Astrocyte (in vitro differentiated cells and primary cell): ENCODE measurements around the gene ZNF784.

Source experiments
- EZH2 ChIP-seq: IDR thresholded peaks from 2 replicates; pipeline ENCODE4 v1.6.1; 2012; ENCODE audit warnings: mild to moderate bottlenecking, low read length, inconsistent platforms; ENCODE audit not compliant: insufficient read depth
- TF ChIP-seq, protein P1 (sequence below): IDR thresholded peaks from 2 replicates; pipeline ENCODE4 v1.5.1; 2011; ENCODE audit warnings: low read depth, mild to moderate bottlenecking, inconsistent platforms, low read length, moderate library complexity; ENCODE audit not compliant: insufficient read depth

DNA sequence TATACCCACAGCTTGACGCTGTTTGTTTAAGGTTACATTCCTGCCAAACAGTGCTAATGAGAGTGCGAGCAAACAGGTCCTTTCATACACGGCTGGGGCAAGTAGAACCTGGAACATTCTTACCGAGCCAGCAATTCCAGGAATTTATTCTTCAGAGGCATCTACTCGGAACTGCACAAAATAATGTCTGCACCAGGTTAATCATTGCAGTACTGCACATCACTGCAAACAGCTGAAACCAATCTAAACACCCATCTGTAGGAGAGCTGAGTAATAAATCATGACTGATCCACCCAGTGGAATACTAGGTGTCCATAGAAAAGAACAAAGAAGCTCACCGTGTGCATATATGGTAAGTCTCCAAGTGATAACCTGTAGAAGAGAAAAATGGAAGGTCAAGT is 42.5 kb downstream of the ZNF784 start:
- TF ChIP-seq, protein P1, sequence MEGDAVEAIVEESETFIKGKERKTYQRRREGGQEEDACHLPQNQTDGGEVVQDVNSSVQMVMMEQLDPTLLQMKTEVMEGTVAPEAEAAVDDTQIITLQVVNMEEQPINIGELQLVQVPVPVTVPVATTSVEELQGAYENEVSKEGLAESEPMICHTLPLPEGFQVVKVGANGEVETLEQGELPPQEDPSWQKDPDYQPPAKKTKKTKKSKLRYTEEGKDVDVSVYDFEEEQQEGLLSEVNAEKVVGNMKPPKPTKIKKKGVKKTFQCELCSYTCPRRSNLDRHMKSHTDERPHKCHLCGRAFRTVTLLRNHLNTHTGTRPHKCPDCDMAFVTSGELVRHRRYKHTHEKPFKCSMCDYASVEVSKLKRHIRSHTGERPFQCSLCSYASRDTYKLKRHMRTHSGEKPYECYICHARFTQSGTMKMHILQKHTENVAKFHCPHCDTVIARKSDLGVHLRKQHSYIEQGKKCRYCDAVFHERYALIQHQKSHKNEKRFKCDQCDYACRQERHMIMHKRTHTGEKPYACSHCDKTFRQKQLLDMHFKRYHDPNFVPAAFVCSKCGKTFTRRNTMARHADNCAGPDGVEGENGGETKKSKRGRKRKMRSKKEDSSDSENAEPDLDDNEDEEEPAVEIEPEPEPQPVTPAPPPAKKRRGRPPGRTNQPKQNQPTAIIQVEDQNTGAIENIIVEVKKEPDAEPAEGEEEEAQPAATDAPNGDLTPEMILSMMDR, result no peak
- TF ChIP-seq EZH2, result no peak
